Heart left ventricle (tissue), 13 donors: ENCODE data around the gene SLC25A15.

Experiments
- CTCF ChIP-seq, 12 donors: fragments of 200-600 bp; sonication (generic) in 4 of 12; IDR thresholded peaks; one replicate each; pipeline versions ENCODE4 v1.5.0 to v1.8.0; 2018 to 2022; ENCODE audit warnings: antibody characterized with exemption in 12 of 12, mild to moderate bottlenecking in 5 of 12
- POLR2A ChIP-seq, 2 donors: fragments of 450-650 bp; IDR thresholded peaks; one replicate each; pipeline ENCODE4 v1.6.1; 2017; ENCODE audit warnings: antibody characterized with exemption in 2 of 2, mild to moderate bottlenecking in 2 of 2, moderate library complexity in 2 of 2
- donor health status: ischemic (EF 13 %, LVEDD 7.1; RV severe dilation, severe dysfunction).
- donor health status: DM: no; HTN: yes; CAD: no.
- donor health status: DM: no; HTN: no; CAD: no.
- donor health status: ischemic (EF 25% LVEDD 6.9; RV normal size, moderate dysfunction).
- donor health status: ischemic (EF 25% LVEDD 5.7; RV mildly dilated, moderate dysfunction).
- donor health status: ischemic (EF 35%, LVEDD 5.7; RV mildly dilated, moderate dysfunction).
- donor health status: nonischemic (EF 11% LVEDD 7.7; RV severe dilation, severe dysfunction).
- donor health status: DM: yes; HTN: yes; CAD: no.
- donor health status: PGD.
- donor health status: ischemic (EF 29% LVEDD 5.4; RV normal size, mild dysfunction).
- donor health status: nonischemic (EF 23%, LVEDD 6.1; RV moderate dilation, normal function).

- TF ChIP-seq POLR2A (IDR thresholded peaks at IDR 0.05): no peak
- TF ChIP-seq CTCF (IDR thresholded peaks at IDR 0.05): no peak
Observed at GRCh38 chr13:40798380-40798779, 9.0 kb downstream of the SLC25A15 start.
